H1 (cell line): ENCODE results near the gene ARF4. TPM values are rescaled to one million over a fixed set of nuclear protein-coding genes. Genes with fewer than 3 reads are reported as not detected.
A peak's percentile ranks its signal among the peaks of the same experiment; 100 is the strongest.

Source experiments
- CTCF ChIA-PET: fragments of 300-600 bp; sonication (Branson Sonifier 250); formaldehyde crosslinking; loops from one replicate; lab custom pipeline; 2021; ENCODE audit not compliant: partially characterized antibody; lab: Charles Lee
- POLR2A ChIA-PET: fragments of 300-600 bp; sonication (Branson Sonifier 250); formaldehyde crosslinking; loops from one replicate; lab custom pipeline; 2021; ENCODE audit warnings: inconsistent platforms; ENCODE audit not compliant: partially characterized antibody; lab: Charles Lee
- DNase-seq, 2 experiments: peaks; one replicate each; pipeline versions ENCODE4 v3.0.0 to v3.0.0-alpha.2; 2010 to 2022; ENCODE audit warnings: low spot score in 2 of 2, low read depth in 1 of 2, mixed read lengths in 1 of 2
- FAIRE-seq: peaks from 2 replicates; lab custom pipeline; 2011; peaks lifted over from hg19 to GRCh38; lab: Jason Lieb, UNC
- H2AFZ ChIP-seq: 2 replicates; pipeline ENCODE4 v1.8.1; 2012; ENCODE audit warnings: low read length, inconsistent platforms
- H2AK5ac ChIP-seq: 2 replicates; pipeline ENCODE4 v1.6.1; 2013; ENCODE audit warnings: low read depth, low read length
- H2BK120ac ChIP-seq: replicated peaks from 2 replicates; pipeline ENCODE3; 2013; ENCODE audit warnings: low read depth, low read length, inconsistent platforms
- H2BK12ac ChIP-seq: 2 replicates; pipeline ENCODE4 v1.6.1; 2013; ENCODE audit warnings: low read depth, low read length
- H2BK15ac ChIP-seq: 2 replicates; pipeline ENCODE4 v1.6.1; 2013; ENCODE audit warnings: low read length
- H2BK20ac ChIP-seq: 2 replicates; pipeline ENCODE4 v1.6.1; 2013; ENCODE audit warnings: low read length
- H2BK5ac ChIP-seq: 2 replicates; pipeline ENCODE4 v1.6.1; 2013; ENCODE audit warnings: low read depth, low read length
- H3K14ac ChIP-seq: 2 replicates; pipeline ENCODE4 v1.6.1; 2013; ENCODE audit warnings: inconsistent platforms; ENCODE audit not compliant: insufficient read length
- H3K18ac ChIP-seq: 2 replicates; pipeline ENCODE4 v1.6.1; 2013; ENCODE audit warnings: low read length; ENCODE audit errors: extremely low read depth
- H3K23ac ChIP-seq: 2 replicates; pipeline ENCODE4 v1.6.1; 2013; ENCODE audit warnings: inconsistent platforms; ENCODE audit not compliant: insufficient read length
- H3K23me2 ChIP-seq: 2 replicates; pipeline ENCODE4 v1.6.1; 2013; ENCODE audit warnings: low read depth, low read length
- H3K27ac ChIP-seq: 2 replicates; pipeline ENCODE4 v1.6.1; 2011; ENCODE audit warnings: low read depth, low read length, inconsistent platforms
- H3K27me3 ChIP-seq, 4 experiments: replicated peaks in 1 of 4; 1 replicate in 1 of 4; 2 replicates in 3 of 4; pipeline versions ENCODE4 v1.6.1 to v1.8.1; 2011 to 2013; ENCODE audit warnings: low read length in 3 of 4, mild to moderate bottlenecking in 3 of 4, inconsistent platforms in 2 of 4, mixed read lengths in 2 of 4, moderate library complexity in 1 of 4; ENCODE audit not compliant: control insufficient read depth in 3 of 4, insufficient read depth in 3 of 4; ENCODE audit errors: extremely low read depth in 1 of 4
- H3K36me3 ChIP-seq, 4 experiments: 2 replicates each; pipeline versions ENCODE4 v1.6.1 to v1.8.1; 2011 to 2013; ENCODE audit warnings: mild to moderate bottlenecking in 4 of 4, low read length in 3 of 4, moderate library complexity in 2 of 4, control low read depth in 1 of 4, inconsistent platforms in 1 of 4; ENCODE audit not compliant: insufficient read depth in 4 of 4, control insufficient read depth in 2 of 4
- H3K4ac ChIP-seq: replicated peaks from 2 replicates; pipeline ENCODE3; 2013; ENCODE audit warnings: low read length, low read depth, mixed read lengths, inconsistent platforms; ENCODE audit not compliant: insufficient read length
- H3K4me1 ChIP-seq, 4 experiments: replicated peaks in 1 of 4; 1 replicate in 1 of 4; 2 replicates in 3 of 4; pipeline versions ENCODE4 v1.6.1 to v1.8.1; 2011 to 2013; ENCODE audit warnings: low read length in 3 of 4, inconsistent platforms in 2 of 4, mixed read lengths in 1 of 4; ENCODE audit not compliant: insufficient read depth in 4 of 4, control insufficient read depth in 3 of 4
- H3K4me2 ChIP-seq, 2 experiments: 2 replicates each; pipeline versions ENCODE4 v1.6.1 to v1.8.1; 2011 to 2013; ENCODE audit warnings: low read depth in 2 of 2, low read length in 2 of 2, control low read depth in 1 of 2, inconsistent platforms in 1 of 2, mild to moderate bottlenecking in 1 of 2; ENCODE audit not compliant: insufficient read depth in 1 of 2
- H3K4me3 ChIP-seq, 4 experiments: fragments of 200-600, 300-600 bp in 1 of 4; sonication (generic), shearing (Covaris generic), sonication (Bioruptor Twin) in 1 of 4; 2 replicates each; pipeline versions ENCODE4 v1.5.1 to v1.8.1; 2011 to 2016; ENCODE audit warnings: low read length in 4 of 4, low read depth in 3 of 4, control low read depth in 2 of 4, inconsistent platforms in 2 of 4, mild to moderate bottlenecking in 2 of 4, mixed read lengths in 1 of 4, moderate library complexity in 1 of 4; ENCODE audit not compliant: insufficient read depth in 2 of 4; ENCODE audit errors: extremely low read depth in 1 of 4
- H3K56ac ChIP-seq: replicated peaks from 2 replicates; pipeline ENCODE3; 2013; ENCODE audit warnings: low read depth, mild to moderate bottlenecking, mixed read lengths, low read length, inconsistent platforms; ENCODE audit not compliant: insufficient read length
- H3K79me1 ChIP-seq: 2 replicates; pipeline ENCODE4 v1.6.1; 2013; ENCODE audit warnings: low read depth, low read length, control low read depth
- H3K79me2 ChIP-seq, 2 experiments: 2 replicates each; pipeline versions ENCODE4 v1.6.1 to v1.8.1; 2012 to 2013; ENCODE audit warnings: low read length in 2 of 2, mild to moderate bottlenecking in 2 of 2, inconsistent platforms in 1 of 2; ENCODE audit not compliant: insufficient read depth in 2 of 2, control insufficient read depth in 1 of 2
- H3K9ac ChIP-seq, 4 experiments: replicated peaks in 1 of 4; 1 replicate in 1 of 4; 2 replicates in 3 of 4; pipeline versions ENCODE4 v1.6.1 to v1.8.1; 2011 to 2013; ENCODE audit warnings: low read depth in 3 of 4, low read length in 3 of 4, control low read depth in 2 of 4, mild to moderate bottlenecking in 2 of 4, moderate library complexity in 2 of 4, inconsistent platforms in 1 of 4; ENCODE audit errors: extremely low read depth in 1 of 4
- H3K9me3 ChIP-seq, 2 experiments: 2 replicates each; pipeline versions ENCODE4 v1.6.1 to v1.8.1; 2012 to 2013; ENCODE audit warnings: mild to moderate bottlenecking in 2 of 2, moderate library complexity in 2 of 2, control low read depth in 1 of 2, inconsistent platforms in 1 of 2, low read depth in 1 of 2, low read length in 1 of 2, mixed read lengths in 1 of 2; ENCODE audit not compliant: insufficient read depth in 2 of 2
- H4K20me1 ChIP-seq, 2 experiments: replicated peaks in 1 of 2; 2 replicates each; pipeline versions ENCODE3 to v1.8.1; 2011 to 2013; ENCODE audit warnings: inconsistent platforms in 2 of 2, low read length in 2 of 2, mild to moderate bottlenecking in 1 of 2; ENCODE audit not compliant: insufficient read depth in 2 of 2, control insufficient read depth in 1 of 2
- H4K5ac ChIP-seq: 2 replicates; pipeline ENCODE4 v1.6.1; 2013; ENCODE audit warnings: low read length, low read depth, mixed read lengths, inconsistent platforms; ENCODE audit not compliant: insufficient read length
- H4K8ac ChIP-seq: 2 replicates; pipeline ENCODE4 v1.8.0; 2013; ENCODE audit warnings: mild to moderate bottlenecking, moderate library complexity, low read length, inconsistent platforms; ENCODE audit not compliant: insufficient read depth; ENCODE audit errors: extremely low read depth
- H4K91ac ChIP-seq: replicated peaks from 2 replicates; pipeline ENCODE3; 2013; ENCODE audit warnings: low read length, mixed read lengths, inconsistent platforms; ENCODE audit not compliant: insufficient read length
- CREB1 ChIP-seq: IDR thresholded peaks from 2 replicates; pipeline ENCODE4 v1.6.1; 2012; ENCODE audit warnings: inconsistent platforms
- POLR2A ChIP-seq, 2 experiments: IDR thresholded peaks; 1 replicate in 1 of 2; 2 replicates in 1 of 2; pipeline ENCODE4 v1.6.1; 2011; ENCODE audit warnings: low read depth in 2 of 2, low read length in 2 of 2, mild to moderate bottlenecking in 2 of 2; ENCODE audit errors: control extremely low read depth in 1 of 2
- POLR2AphosphoS5 ChIP-seq: IDR thresholded peaks from 2 replicates; pipeline ENCODE4 v1.6.1; 2011; ENCODE audit warnings: low read depth, low read length
- WGBS, 2 experiments: shearing (Covaris generic) in 1 of 2; methylation state at CpG; one replicate each; pipeline versions ENCODE4 v1.1.6 to v1.1.7; 2013 to 2015; ENCODE audit warnings: low lambda C conversion rate in 2 of 2, mixed read lengths in 2 of 2, inconsistent platforms in 1 of 2, low coverage in 1 of 2, missing lambda C conversion rate in 1 of 2; ENCODE audit not compliant: insufficient replicate concordance in 2 of 2, insufficient coverage in 1 of 2, insufficient read length in 1 of 2; ENCODE audit errors: extremely low coverage in 1 of 2, missing lambda C conversion rate in 1 of 2; 5-methylcytosine and 5-hydroxymethylcytosine counted together
- polyA plus RNA-seq, 7 experiments: library from polyadenylated mRNA; depleted of rRNA in 3 of 7; stranded (reverse) in 5 of 7; unstranded in 2 of 7; fragments of >200 nt in 5 of 7; fragments of 200-250 nt in 2 of 7; gene quantifications; 1 replicate in 5 of 7; 2 replicates in 1 of 7; 4 replicates in 1 of 7; pipeline versions ENCODE4 v1.2.1 to v1.2.3, GENCODE V29; 2011 to 2013; ENCODE audit warnings: missing spikeins in 2 of 7, mixed read lengths in 2 of 7
- total RNA-seq: library from RNA; stranded (reverse); fragmentation: NEBNext Ultra II Directional; extraction: Animal tissue kit (Norgen Biotek cat#: 25700); gene quantifications from 2 replicates; pipeline ENCODE4 v1.2.1, GENCODE V29; 2021

Gene ARF4
- total and polyA plus RNA-seq, 2 of the 8 experiments (the other 6 are each of a cell fraction or from before 2014, with no cell fraction given): 138 to 165 TPM

- H3K56ac ChIP-seq: no peak overlapping the region
- H2BK15ac ChIP-seq: no peak overlapping the region
- peaks cover 2% of the 10 kb centered on the region; the same call in 1 of the 2 replicates for H3K79me1 ChIP-seq
- CTCF ChIA-PET: interaction anchor here (0.6 to 1.3 kb wide), 2 partner anchors 13 to 429 kb away, joined by 3 to 4 read pairs; no protein-coding TSS in a partner anchor
- no peak overlapping the region for H3K18ac ChIP-seq
- H2BK12ac ChIP-seq: no peak overlapping the region
- H4K8ac ChIP-seq: no peak overlapping the region
- no peak overlapping the region for H2AFZ ChIP-seq
- H4K20me1 ChIP-seq: peaks cover 12 to 14% of the 10 kb centered on the region in 2 experiments
- no peak overlapping the region for H4K91ac ChIP-seq
- H2BK20ac ChIP-seq: no peak overlapping the region
- H3K23me2 ChIP-seq: peaks cover 7% of the 10 kb centered on the region; the same call in 1 of the 2 replicates
- peaks cover 48 to 78% of the 10 kb centered on the region in 2 experiments for H3K79me2 ChIP-seq
- 0 out of 7 replicates have a peak overlapping the region, but pooled peaks of 1 of the 4 experiments have one; percentile 15 for H3K9ac ChIP-seq
- POLR2A ChIA-PET: interaction anchor here (0.7 to 2.6 kb wide), 6 partner anchors 16 to 807 kb away, joined by 3 to 8 read pairs (median 4); partner anchors contain the start of gene PDE12
- 0 out of 3 replicates have a peak, but pooled peaks of 1 of the 2 experiments have one; percentile 33 for TF ChIP-seq POLR2A (IDR thresholded peaks at IDR 0.05; ENCODE audit: control extremely low read depth in 1 of 2, low read depth in 2 of 2, low read length in 2 of 2)
- no peak for TF ChIP-seq CREB1
- peak; percentile 76; the same call in 1 of the 2 replicates for TF ChIP-seq POLR2AphosphoS5
- H3K23ac ChIP-seq: no peak overlapping the region
- no peaks in the 10 kb centered on the region for H3K9me3 ChIP-seq
- no peak overlapping the region for H3K4me2 ChIP-seq
- DNase-seq: no peak
- peaks cover 0 to 4% (median 1%) of the 10 kb centered on the region in 4 experiments; a peak in 3 of 7 replicates for H3K4me1 ChIP-seq
- no peak overlapping the region for H2BK5ac ChIP-seq
- WGBS, 2 experiments: 93% methylated on average over 4 of the region's 4 CpGs; no CpG with 5 or more reads in 1 of the 2 experiments
- H4K5ac ChIP-seq: no peak overlapping the region
- H3K4ac ChIP-seq: no peak overlapping the region
- H3K36me3 ChIP-seq: no peaks in the 10 kb centered on the region; a peak in 1 of 8 replicates
- H3K27me3 ChIP-seq: no peaks in the 10 kb centered on the region
- H3K14ac ChIP-seq: no peak overlapping the region
- FAIRE-seq: no peak
- H2AK5ac ChIP-seq: no peak overlapping the region
- 0 out of 8 replicates have a peak overlapping the region, but pooled peaks of 1 of the 4 experiments have one; percentile 93 for H3K4me3 ChIP-seq
- no peak overlapping the region for H2BK120ac ChIP-seq
- no peak overlapping the region for H3K27ac ChIP-seq
Measured at GRCh38 chr3:57594144-57594543, 3.0 kb downstream of the ARF4 start.
